Progenitor cell of endocrine pancreas (in vitro differentiated cells): ENCODE measurements around the gene PSME3. TPM values are rescaled to one million over a fixed set of nuclear protein-coding genes. Genes with fewer than 3 reads are reported as not detected.
"Not testable (repeated sequence)": the region's sequence is repeated elsewhere in the genome, so short reads cannot be mapped to it uniquely, and the experiment has no call there.

Experiments used
- DNase-seq: peaks from one replicate; pipeline ENCODE4 v3.0.0; 2021; ENCODE audit warnings: low spot score; ENCODE audit not compliant: unreplicated experiment
- H3K27ac Mint-ChIP-seq: 2 replicates; pipeline ENCODE4 v1.8.0; 2021; ENCODE audit warnings: mild to moderate bottlenecking, moderate library complexity, mixed read lengths
- H3K27me3 Mint-ChIP-seq: 2 replicates; pipeline ENCODE4 v1.8.0; 2021; ENCODE audit warnings: mixed read lengths
- H3K36me3 Mint-ChIP-seq: 2 replicates; pipeline ENCODE4 v1.8.0; 2022; ENCODE audit warnings: mixed read lengths; ENCODE audit not compliant: insufficient read depth
- H3K4me1 Mint-ChIP-seq: 2 replicates; pipeline ENCODE4 v1.8.0; 2021; ENCODE audit warnings: low read depth, mixed read lengths
- H3K4me3 Mint-ChIP-seq: 2 replicates; pipeline ENCODE4 v1.8.0; 2021; ENCODE audit warnings: low read depth, mild to moderate bottlenecking, moderate library complexity, mixed read lengths
- H3K9me3 Mint-ChIP-seq: 2 replicates; pipeline ENCODE4 v1.8.0; 2021; ENCODE audit warnings: low read depth, mixed read lengths
- total RNA-seq: library from RNA; stranded (reverse); gene quantifications from 2 replicates; pipeline ENCODE4 v1.2.1, GENCODE V29; 2021
- TF ChIP-seq, protein P1 (sequence below): fragments of 200-600 bp; sonication (generic); IDR thresholded peaks from one replicate; pipeline ENCODE4 v1.5.0; 2021; ENCODE audit warnings: antibody characterized with exemption, mild to moderate bottlenecking; ENCODE audit not compliant: unreplicated experiment

The PSME3 gene
- total RNA-seq, 1 donor from 2014 or later, result 121 TPM

DNA sequence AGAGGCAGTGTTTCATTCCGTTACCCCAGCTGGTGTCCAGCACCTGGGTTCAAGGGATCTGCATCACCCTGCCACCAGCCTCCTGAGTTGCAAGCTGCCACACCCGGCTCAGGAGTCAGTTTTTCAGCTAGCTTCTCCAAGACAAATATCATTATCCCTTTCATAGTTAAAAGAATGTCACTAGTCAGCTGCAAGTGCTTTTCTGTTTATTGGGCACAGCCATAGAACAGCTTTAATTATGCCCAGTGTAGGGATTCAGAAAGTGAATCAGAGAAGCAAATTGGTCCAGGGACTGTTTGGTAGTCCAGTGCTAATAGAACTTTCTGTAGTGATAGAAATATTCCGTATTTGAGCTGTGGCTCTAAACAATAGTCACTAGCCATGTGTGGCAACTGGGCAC is 14.9 kb downstream of the PSME3 start:
- Mint-ChIP-seq H3K9me3 (no peaks in the 10 kb centered on the region), H3K4me1 (no peaks in the 10 kb centered on the region), H3K27me3 (no peaks in the 10 kb centered on the region), H3K36me3 (peaks cover 2% of the 10 kb centered on the region), H3K27ac (no peak overlapping the region), H3K4me3 (no peak overlapping the region)
- TF ChIP-seq, protein P1, sequence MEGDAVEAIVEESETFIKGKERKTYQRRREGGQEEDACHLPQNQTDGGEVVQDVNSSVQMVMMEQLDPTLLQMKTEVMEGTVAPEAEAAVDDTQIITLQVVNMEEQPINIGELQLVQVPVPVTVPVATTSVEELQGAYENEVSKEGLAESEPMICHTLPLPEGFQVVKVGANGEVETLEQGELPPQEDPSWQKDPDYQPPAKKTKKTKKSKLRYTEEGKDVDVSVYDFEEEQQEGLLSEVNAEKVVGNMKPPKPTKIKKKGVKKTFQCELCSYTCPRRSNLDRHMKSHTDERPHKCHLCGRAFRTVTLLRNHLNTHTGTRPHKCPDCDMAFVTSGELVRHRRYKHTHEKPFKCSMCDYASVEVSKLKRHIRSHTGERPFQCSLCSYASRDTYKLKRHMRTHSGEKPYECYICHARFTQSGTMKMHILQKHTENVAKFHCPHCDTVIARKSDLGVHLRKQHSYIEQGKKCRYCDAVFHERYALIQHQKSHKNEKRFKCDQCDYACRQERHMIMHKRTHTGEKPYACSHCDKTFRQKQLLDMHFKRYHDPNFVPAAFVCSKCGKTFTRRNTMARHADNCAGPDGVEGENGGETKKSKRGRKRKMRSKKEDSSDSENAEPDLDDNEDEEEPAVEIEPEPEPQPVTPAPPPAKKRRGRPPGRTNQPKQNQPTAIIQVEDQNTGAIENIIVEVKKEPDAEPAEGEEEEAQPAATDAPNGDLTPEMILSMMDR, result no peak
- no peak for DNase-seq

DNA sequence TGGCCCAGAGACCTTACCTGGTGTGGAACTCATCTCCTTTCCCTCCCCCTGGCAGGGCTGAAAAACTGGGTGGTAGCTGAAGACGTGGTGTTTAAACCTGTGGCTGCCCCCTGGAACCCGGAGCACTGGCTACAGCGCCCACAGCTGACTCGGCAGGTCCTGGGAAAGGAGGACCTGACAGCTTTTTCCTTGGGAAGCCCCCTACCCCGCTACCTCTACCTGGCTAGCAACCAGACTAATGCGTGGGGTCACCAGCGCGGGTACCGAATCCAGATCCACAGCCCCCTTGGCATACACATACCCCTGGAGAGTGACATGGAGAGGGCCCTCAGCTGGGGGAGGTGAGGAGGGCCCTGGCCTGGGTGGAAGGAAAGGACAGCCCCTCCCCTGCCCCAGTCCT is 15.8 kb downstream of the PSME3 start:
- TF ChIP-seq, protein P1, result no peak
- no peaks in the 10 kb centered on the region for H3K36me3 Mint-ChIP-seq
- H3K27ac Mint-ChIP-seq, result no peak overlapping the region
- no peaks in the 10 kb centered on the region for H3K4me1 Mint-ChIP-seq
- no peak overlapping the region for H3K4me3 Mint-ChIP-seq
- DNase-seq, result no peak
- peaks cover 4% of the 10 kb centered on the region for H3K27me3 Mint-ChIP-seq
- no peaks in the 10 kb centered on the region for H3K9me3 Mint-ChIP-seq

DNA sequence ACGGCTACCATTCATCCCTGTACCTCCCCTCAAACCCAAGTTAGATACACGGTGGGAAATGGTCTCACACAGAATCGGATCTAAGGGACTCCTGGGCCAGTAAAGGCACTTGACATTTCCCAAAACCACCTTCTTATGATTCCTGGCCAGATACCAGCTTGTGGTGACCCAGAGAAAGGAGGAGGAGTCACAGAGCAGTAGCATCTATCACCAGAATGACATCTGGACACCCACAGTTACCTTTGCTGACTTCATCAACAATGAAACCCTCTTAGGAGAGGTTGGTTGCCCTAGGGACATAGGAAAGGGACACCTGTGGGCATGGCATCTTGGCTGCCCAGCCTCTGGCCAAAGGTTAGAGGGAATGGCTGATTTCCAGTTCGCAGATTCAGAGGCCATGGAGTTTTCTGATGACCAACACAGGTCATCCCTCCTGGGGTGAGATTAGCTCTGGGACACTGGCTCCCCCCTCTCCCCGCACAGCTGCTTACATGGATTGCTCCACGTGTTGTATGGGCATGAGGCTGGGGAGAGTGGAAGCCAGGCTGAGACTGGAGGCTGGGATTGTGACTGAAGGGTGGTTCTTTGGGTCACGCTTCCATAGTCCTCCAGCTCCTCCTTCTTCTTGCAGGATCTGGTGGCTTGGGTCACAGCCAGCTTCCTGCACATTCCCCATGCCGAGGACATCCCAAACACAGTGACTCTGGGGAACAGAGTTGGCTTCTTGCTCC is 16.4 kb downstream of the PSME3 start:
- TF ChIP-seq, protein P1, result no peak
- Mint-ChIP-seq H3K36me3 (no peaks in the 10 kb centered on the region), H3K27ac (no peak overlapping the region), H3K27me3 (peaks cover 4% of the 10 kb centered on the region), H3K4me3 (no peak overlapping the region), H3K4me1 (no peaks in the 10 kb centered on the region), H3K9me3 (no peaks in the 10 kb centered on the region)
- DNase-seq, result no peak

DNA sequence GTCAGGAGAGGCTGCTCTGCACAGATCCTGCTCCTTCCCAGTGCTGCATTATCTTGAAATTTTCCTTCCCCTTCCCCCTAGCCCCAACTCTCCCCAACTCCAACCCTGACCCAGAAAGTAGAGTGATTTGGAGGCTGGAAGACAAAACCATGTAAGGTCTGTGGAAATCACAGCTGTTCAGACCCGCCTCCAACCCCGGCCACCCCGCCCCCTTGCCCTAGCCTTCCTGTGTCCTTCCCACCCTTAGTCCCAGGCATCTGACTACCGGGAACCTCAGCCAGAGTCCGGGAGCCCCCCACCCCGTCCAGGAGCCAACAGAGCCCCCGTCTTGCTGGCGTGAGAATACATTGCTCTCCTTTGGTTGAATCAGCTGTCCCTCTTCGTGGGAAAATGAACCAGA is 17.8 kb downstream of the PSME3 start, which contains the start of gene AOC3:
Gene AOC3, plus strand, starts transcription at position 246 of the 400 bp plus-strand sequence. Its CDS starts 145 bp downstream, at position 391.
- H3K27ac Mint-ChIP-seq, result no peak within 1 kb of the TSS

DNA sequence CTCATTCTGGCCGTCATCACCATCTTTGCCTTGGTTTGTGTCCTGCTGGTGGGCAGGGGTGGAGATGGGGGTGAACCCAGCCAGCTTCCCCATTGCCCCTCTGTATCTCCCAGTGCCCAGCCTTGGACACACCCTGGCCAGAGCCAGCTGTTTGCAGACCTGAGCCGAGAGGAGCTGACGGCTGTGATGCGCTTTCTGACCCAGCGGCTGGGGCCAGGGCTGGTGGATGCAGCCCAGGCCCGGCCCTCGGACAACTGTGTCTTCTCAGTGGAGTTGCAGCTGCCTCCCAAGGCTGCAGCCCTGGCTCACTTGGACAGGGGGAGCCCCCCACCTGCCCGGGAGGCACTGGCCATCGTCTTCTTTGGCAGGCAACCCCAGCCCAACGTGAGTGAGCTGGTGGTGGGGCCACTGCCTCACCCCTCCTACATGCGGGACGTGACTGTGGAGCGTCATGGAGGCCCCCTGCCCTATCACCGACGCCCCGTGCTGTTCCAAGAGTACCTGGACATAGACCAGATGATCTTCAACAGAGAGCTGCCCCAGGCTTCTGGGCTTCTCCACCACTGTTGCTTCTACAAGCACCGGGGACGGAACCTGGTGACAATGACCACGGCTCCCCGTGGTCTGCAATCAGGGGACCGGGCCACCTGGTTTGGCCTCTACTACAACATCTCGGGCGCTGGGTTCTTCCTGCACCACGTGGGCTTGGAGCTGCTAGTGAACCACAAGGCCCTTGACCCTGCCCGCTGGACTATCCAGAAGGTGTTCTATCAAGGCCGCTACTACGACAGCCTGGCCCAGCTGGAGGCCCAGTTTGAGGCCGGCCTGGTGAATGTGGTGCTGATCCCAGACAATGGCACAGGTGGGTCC is 18.4 kb downstream of the PSME3 start:
- DNase-seq, H3K4me3 Mint-ChIP-seq, H3K36me3 Mint-ChIP-seq, H3K27me3 Mint-ChIP-seq, H3K4me1 Mint-ChIP-seq, H3K27ac Mint-ChIP-seq, H3K9me3 Mint-ChIP-seq: not testable (repeated sequence)

More for the DNA sequence above, 17.8 kb downstream of the PSME3 start, which contains the start of gene AOC3:
- Mint-ChIP-seq H3K4me1 (no peaks in the 10 kb centered on the region), H3K9me3 (no peaks in the 10 kb centered on the region), H3K27me3 (peaks cover 4% of the 10 kb centered on the region), H3K36me3 (no peaks in the 10 kb centered on the region), H3K4me3 (no peak within 1 kb of the TSS)
- TF ChIP-seq, protein P1, result no peak
- DNase-seq, result no peak
